Posterior cingulate gyrus (tissue), 11 donors: ENCODE results near the gene UPF1.

Experiments used
- DNase-seq, 10 donors: peaks; one replicate each; pipeline versions ENCODE4 v3.0.0 to v3.0.0-alpha.2; 2020 to 2021; ENCODE audit warnings: mixed read lengths in 3 of 10
- intact Hi-C: fragments of 100-400 bp; cut with DNase I; formaldehyde crosslinking; loops from one replicate; pipeline ENCODE4 v1.15.1; 2023

UPF1 gene

GRCh38 chr19:18831524-18832305 is at the start of gene UPF1:
Gene UPF1, plus strand, starts transcription at chr19:18831959. Its CDS starts 251 bp downstream, at chr19:18832210.
- intact Hi-C loops: loop anchor here (5.0 kb wide), 1 partner anchor 149 kb away; the partner anchor contains the start of gene CRTC1
- DNase-seq: peak; percentile 87 to 99 (median 92)

- intact Hi-C loops: no loop called here
Measured at GRCh38 chr19:18782559-18783225, 49.1 kb upstream of the UPF1 start.

GRCh38 chr19:18783958-18784785 is 47.6 kb upstream of the UPF1 start:
- intact Hi-C loops: no loop called here

More at GRCh38 chr19:18782559-18783225, 49.1 kb upstream of the UPF1 start:
- no peak for DNase-seq

DNA sequence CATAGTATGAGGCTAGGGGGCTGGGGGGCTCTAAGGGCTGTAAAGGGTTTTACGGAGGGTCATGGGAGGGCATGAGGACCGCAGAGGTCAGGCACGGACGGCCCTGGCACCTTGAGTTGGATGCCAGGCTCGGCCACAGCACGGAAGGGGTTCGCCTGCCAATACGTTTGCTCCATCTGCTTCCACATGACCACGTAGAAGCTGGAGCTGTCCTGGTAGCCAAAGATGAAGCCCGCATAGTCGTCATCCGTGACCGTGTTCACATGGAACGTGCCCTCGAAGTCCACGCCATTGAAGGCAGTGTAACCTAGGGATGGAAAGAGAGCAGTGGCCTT is 47.0 kb upstream of the UPF1 start:
- intact Hi-C loops: no loop called here
- DNase-seq: no peak

More at GRCh38 chr19:18783958-18784785, 47.6 kb upstream of the UPF1 start:
- no peak for DNase-seq

GRCh38 chr19:18785179-18786124 is 46.3 kb upstream of the UPF1 start:
- DNase-seq: peak in 2 of 10 donors; percentile 13 to 52
- intact Hi-C loops: no loop called here

DNA sequence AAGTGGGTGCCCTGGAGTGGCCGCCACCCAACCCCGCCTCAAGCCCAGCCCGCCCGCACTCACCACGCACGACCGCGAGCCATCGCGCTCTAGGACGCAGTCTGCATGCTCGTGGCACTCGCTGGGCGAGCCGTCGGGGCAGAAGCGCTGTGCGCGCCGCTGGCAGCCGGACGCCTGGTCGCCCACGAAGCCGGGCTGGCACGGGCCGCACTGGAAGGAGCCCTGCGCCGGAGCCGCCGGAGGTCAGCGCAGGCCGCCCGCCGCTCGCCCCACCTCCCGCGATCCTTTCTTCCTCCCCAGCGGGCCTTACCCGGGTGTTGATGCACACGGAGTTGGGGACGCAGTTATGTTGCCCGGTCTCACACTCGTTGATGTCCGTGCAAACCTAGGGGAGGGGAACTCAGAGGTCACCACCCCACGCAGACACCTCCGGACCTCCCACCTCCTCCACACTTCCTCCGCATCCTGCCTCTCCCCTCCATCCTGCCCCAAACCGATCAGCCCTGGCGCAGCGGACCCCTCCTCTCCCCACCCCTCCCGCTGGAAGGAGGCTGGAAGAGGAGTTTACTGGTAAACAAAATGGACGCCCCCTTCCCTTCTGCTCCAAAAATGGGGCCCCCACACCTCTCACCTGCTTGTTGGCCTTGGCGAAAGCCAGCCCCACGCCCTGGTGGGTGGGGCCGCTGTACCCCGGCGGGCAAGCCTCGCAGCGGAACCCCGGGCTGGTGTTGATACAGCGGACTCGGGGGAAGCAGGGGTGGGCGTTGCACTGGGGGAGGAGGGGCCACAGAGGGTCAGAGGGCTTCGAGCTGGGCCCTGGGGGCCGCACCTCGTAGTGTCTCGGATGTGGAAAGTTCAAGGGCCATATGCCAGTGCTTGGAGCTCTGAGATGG is 43.0 kb upstream of the UPF1 start:
- intact Hi-C loops: no loop called here
- DNase-seq: peak in 1 of 10 donors; percentile 48

- DNase-seq: no peak
- intact Hi-C loops: no loop called here
Measured at GRCh38 chr19:18789422-18789869, 42.3 kb upstream of the UPF1 start.

DNA sequence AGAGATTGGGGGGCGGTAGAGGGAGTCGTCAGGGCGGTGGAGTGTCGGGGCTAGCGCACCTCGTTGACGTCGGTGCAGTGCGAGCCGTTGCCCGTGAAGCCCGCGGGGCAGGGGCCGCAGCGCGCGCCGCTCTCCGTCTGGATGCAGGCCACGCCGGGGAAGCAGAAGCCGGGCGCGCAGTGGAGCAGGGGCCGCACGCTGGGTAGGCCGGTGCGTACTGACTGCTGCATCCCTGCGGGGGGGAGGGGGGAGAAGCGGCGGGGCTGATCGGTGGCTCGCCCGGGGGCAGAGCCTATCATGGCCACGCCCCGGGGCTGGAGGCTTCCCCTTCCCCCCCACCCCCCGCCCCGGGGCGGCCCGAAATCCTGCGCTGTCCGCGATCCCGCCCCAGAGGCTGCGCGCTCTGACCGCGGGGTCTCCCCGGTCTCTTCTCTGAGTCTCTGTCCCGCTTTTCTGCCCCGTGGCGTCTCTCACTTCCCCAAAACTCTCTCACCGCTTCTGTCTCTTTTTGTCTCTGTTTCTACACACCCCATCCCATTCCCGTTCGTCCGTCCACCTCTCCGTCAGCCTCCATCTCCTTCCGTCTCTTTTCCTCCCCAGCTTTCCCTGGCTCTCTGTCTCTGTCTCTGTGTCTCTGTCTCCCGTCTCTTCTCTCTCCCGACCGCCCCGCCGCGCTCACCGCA is 41.7 kb upstream of the UPF1 start:
- intact Hi-C loops: no loop called here
- DNase-seq: no peak

DNA sequence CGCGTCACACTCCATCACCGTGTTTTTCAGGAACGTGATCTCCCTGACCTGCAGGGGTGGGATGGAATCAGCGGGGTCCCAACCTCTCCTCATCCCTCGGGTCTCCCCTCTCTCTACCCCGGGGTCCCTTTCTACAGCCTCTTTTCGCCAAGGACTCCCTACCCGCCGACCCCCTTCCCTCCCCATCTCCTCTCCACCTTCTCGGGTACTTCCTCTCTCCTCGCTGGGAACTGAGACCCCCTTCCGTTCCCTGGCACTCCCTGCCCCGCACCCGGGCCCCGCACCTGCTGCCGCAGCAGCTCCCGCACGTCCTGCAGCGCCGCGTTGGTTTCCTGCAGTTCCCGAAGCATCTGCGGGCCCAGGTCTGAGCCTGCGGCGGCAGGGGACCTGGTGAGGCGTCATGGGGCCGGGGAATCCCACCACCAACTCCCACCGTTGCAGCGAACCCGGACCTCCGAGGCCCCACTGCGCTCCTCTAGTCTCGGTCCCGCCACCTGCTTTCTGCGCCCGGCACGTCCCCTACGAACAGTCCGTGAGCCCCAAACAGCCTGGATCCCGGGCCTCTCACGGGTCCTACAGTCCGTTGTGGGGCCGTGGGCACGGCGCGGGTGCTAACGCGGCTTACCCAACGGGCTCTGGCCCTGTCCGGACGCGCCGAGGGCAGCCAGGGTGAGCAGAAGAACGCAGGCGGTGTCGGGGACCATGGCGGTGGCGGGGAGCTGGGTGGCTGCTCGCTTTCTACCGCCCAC is 41.0 kb upstream of the UPF1 start, which contains the start of gene COMP:
COMP (minus strand) TSS at position 740 of the 749 bp plus-strand sequence; CDS start at position 704, 36 bp downstream.
- intact Hi-C loops: no loop called here
- no peak for DNase-seq

GRCh38 chr19:18791315-18791678 is 40.5 kb upstream of the UPF1 start:
- DNase-seq: no peak

DNA sequence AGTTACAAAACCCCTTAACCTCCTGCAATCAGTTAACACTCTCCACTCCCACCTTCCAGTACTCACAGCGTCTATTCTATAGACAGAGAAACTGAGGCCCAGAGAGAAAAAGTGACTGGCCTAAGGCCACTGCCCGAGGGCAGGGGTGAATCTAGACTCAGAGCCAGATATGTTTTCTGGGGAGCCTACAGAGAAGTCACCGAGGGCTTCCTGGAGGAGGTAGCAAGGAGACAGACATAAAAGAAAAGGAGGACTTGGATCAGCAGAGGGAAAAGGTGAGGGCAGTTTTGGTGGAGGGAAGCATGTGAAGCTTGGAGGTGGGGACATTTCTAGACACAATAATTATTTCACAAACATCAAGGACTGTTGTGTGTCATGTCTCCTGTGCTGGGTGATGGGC is 39.1 kb upstream of the UPF1 start:
- intact Hi-C loops: no loop called here
- no peak for DNase-seq

More at GRCh38 chr19:18791315-18791678, 40.5 kb upstream of the UPF1 start:
- intact Hi-C loops: no loop called here

DNA sequence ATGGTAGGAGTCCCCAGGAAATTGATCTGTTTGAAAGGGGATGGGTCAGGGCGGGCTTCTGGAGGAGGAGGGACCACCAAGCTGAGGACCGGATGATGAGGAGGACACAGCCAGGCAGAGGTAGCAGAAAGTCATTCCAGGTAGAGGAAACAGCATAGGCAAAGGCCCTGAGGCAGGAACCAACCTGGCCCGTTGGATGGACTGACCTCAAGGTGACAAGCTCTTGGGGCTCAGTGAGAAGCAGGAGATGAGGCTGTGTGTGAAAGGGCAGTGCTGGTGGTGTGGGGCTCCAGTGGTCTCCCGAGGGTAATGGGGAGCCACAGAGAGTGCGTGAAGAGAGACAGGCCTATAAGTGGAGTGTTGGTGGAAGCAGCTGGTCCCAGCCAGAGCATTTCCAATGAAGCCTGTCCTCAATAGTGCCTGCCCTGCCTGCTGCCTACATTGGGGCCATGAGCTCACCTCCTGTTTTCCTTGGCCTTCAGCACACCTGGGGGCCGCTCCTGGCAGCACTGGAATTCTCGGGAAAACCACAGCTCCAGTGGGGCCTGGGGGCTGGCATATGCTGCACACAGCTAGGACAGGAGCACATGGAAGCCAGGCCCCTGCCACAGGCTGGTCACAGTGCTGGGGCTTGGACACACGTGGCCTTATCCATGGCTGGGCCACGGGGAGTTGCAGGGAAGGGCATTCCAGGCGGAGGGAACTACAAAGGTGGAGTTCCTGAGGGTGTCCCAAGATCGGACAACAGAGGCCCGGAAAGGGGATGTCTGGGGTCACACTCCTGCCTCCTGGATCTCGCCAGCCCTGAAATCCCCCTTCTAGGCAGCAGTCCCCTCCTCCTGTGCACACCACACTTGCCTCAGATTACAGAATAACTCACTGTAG is 38.4 kb upstream of the UPF1 start:
- intact Hi-C loops: no loop called here
- DNase-seq: no peak

DNA sequence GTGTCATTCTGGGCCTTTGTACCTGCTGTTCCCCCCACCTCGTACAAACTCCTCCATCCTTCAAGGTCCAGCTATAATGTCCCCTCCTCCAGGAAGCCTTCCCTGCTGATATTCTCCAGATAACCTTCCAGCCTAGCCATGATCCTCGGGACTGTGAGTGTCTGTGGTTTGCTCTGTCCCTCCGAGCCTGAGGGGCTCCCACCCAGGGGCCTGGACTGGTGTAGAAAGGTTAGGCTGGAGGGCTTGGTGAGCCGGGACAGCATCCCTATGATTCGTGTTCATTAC is 37.8 kb upstream of the UPF1 start:
- intact Hi-C loops: no loop called here
- DNase-seq: no peak

- intact Hi-C loops: no loop called here
- no peak for DNase-seq
Measured at GRCh38 chr19:18794692-18795091, 37.1 kb upstream of the UPF1 start.

DNA sequence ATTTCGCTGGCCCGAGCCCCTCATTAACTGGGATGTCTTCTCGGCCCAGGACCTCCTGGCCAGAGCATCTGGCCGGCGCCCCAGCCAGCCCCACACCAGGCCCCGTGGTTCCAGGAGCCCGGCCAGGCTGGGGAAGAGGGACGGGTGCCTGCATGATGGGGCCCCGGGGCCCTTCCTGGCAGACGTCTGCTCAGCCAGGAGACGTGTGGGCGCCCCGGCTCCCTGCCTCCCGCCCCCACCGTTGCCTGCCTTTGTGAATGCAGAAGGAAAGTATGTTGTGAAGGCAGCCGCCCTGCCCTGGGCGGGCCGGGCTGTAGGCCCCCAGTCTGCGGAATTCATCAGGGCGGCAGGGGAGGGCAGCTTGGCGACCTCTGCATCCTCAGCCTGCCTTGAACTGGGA is 36.2 kb upstream of the UPF1 start:
- DNase-seq: no peak
- intact Hi-C loops: no loop called here

GRCh38 chr19:18796239-18796638 is 35.5 kb upstream of the UPF1 start:
- no peak for DNase-seq
- intact Hi-C loops: no loop called here
